ENCODE data around the gene ACAP2. TPM values are rescaled to one million over a fixed set of nuclear protein-coding genes. Genes with fewer than 3 reads are reported as not detected.

The ACAP2 gene
- total RNA-seq, 1 donor from 2014 or later: 14.3 TPM

DNA sequence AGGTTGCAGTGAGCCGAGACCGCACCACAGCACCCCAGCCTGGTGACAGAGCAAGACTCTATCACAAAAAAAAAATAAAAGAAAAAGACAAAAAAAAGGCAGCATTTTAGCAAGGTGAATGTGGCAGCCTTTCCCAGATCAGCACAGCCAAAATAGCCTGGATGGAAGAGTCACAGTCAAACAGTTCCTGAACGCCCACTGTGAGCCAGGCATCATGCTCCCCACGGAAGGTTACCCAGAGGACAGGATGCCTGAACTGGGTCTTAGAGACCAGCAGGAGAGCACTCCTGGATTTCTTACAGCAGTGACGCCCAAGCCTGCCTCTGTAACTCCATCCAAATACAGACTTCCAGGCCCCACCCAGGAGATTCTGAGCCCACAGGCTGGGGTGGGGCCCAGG lies 176.4 kb downstream of the ACAP2 start:
- Histone ChIP-seq H3K27ac (replicated peaks) (no peak overlapping the region), H3K4me3 (no peak overlapping the region), H3K9me3 (replicated peaks) (no peaks in the 10 kb centered on the region), H3K36me3 (no peaks in the 10 kb centered on the region), H3K4me1 (peaks cover 26% of the 10 kb centered on the region), H3K27me3 (ENCODE audit: low read depth) (no peaks in the 10 kb centered on the region)
- TF ChIP-seq CTCF (IDR thresholded peaks at IDR 0.05; ENCODE audit: borderline replicate concordance): no peak
- no peak for DNase-seq
- intact Hi-C loops (cut with micrococcal nuclease): no loop called here

DNA sequence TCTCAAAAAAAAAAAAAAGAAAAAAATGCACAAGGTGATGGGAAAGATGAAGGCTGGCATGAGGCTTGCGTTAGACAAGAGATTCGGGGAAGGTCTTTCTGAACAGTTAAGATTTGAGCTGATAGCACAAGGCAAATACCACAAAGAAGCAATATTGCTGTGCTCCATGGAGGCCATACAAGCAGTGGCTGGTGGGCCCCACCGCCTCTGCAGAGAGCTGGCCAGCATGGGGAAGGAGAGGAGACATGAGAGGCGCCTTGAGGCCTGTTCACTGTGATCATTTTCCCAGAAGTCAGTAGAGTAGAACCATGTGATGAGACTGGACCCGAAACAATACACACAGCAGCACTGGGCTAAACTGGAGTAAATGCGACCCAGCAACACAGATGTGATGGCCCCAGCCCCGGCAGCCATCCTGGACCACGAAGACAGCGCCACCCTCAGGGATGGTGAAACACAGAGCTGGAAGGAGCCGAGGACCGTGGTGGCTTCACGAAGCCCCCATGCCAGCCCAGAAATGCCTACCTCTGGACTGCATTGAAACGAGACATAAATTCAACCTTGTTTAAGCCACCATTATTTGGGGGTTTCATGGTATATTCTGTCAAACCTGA lies 177.3 kb downstream of the ACAP2 start:
- Histone ChIP-seq H3K9me3 (replicated peaks) (no peaks in the 10 kb centered on the region), H3K27ac (replicated peaks) (no peak overlapping the region), H3K4me1 (peaks cover 24% of the 10 kb centered on the region), H3K4me3 (no peak overlapping the region), H3K36me3 (no peaks in the 10 kb centered on the region), H3K27me3 (ENCODE audit: low read depth) (no peaks in the 10 kb centered on the region)
- no peak for TF ChIP-seq CTCF (IDR thresholded peaks at IDR 0.05; ENCODE audit: borderline replicate concordance)
- no peak for DNase-seq
- intact Hi-C loops (cut with micrococcal nuclease): no loop called here

- Histone ChIP-seq H3K36me3 (no peaks in the 10 kb centered on the region), H3K9me3 (replicated peaks) (no peaks in the 10 kb centered on the region), H3K4me3 (no peak overlapping the region), H3K27ac (replicated peaks) (no peak overlapping the region), H3K4me1 (peaks cover 22% of the 10 kb centered on the region), H3K27me3 (ENCODE audit: low read depth) (no peaks in the 10 kb centered on the region)
- intact Hi-C loops (cut with micrococcal nuclease): no loop called here
- no peak for DNase-seq
- no peak for TF ChIP-seq CTCF (IDR thresholded peaks at IDR 0.05; ENCODE audit: borderline replicate concordance)
Measured at GRCh38 chr3:195263925-195264600, 178.8 kb downstream of the ACAP2 start.

GRCh38 chr3:195263193-195263924 lies 179.5 kb downstream of the ACAP2 start:
- DNase-seq: no peak
- TF ChIP-seq CTCF (IDR thresholded peaks at IDR 0.05; ENCODE audit: borderline replicate concordance): no peak
- Histone ChIP-seq H3K36me3 (no peaks in the 10 kb centered on the region), H3K9me3 (replicated peaks) (no peaks in the 10 kb centered on the region), H3K27ac (replicated peaks) (no peak overlapping the region), H3K4me1 (peaks cover 25% of the 10 kb centered on the region), H3K27me3 (ENCODE audit: low read depth) (no peaks in the 10 kb centered on the region), H3K4me3 (no peak overlapping the region)
- intact Hi-C loops (cut with micrococcal nuclease): no loop called here

GRCh38 chr3:195261925-195262324 lies 180.9 kb downstream of the ACAP2 start:
- H3K27me3 ChIP-seq (ENCODE audit: low read depth): no peaks in the 10 kb centered on the region
- no peak overlapping the region for H3K4me3 ChIP-seq
- no peak for DNase-seq
- TF ChIP-seq CTCF (IDR thresholded peaks at IDR 0.05; ENCODE audit: borderline replicate concordance): no peak
- no peaks in the 10 kb centered on the region for H3K36me3 ChIP-seq
- no peaks in the 10 kb centered on the region for H3K9me3 ChIP-seq (replicated peaks)
- intact Hi-C loops (cut with micrococcal nuclease): no loop called here
- H3K27ac ChIP-seq (replicated peaks): no peak overlapping the region
- H3K4me1 ChIP-seq: peaks cover 32% of the 10 kb centered on the region
